ENCODE data around the gene THAP4. TPM values are rescaled to one million over a fixed set of nuclear protein-coding genes. Genes with fewer than 3 reads are reported as not detected.

Gene THAP4
- total and polyA plus RNA-seq, 2 of the 13 experiments (the other 11 are each of a cell fraction or from before 2014, with no cell fraction given) = 59.7 to 75.7 TPM

DNA sequence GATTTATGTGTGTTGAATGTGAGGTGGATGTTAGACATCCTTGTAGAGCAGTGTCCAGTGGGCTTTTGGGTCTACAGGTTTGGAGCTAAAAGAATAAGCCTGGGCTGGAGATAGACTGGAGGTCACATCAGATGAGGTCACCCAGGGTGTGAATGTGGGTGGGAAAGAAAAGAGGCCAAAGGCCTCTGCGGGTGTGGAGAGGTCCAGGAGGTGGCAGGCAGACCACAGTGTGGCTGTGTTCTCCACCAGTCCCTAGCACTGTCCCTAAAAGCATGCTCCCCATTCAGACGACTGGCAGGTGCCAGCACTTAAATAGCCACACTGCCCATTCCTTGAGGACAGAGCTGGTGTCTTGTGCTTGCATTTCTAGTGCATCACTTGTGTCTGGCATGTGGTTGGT lies 4.7 kb upstream of the THAP4 start (continued):
- TF ChIP-seq ZIK1 (CRISPR knock-in tag; IDR thresholded peaks at IDR 0.05; ENCODE audit: borderline replicate concordance, low read depth) = no peak
- TF ChIP-seq STAG1 (CRISPR knock-in tag; IDR thresholded peaks at IDR 0.05) = peak; percentile 59
- TF ChIP-seq GPN1 (CRISPR knock-in tag; IDR thresholded peaks at IDR 0.05; ENCODE audit: borderline replicate concordance) = no peak
- peak; percentile 55; the same call in 1 of the 2 replicates for TF ChIP-seq NR2F2 (IDR thresholded peaks at IDR 0.05; ENCODE audit: borderline replicate concordance, low read depth)
- TF ChIP-seq, protein P1, sequence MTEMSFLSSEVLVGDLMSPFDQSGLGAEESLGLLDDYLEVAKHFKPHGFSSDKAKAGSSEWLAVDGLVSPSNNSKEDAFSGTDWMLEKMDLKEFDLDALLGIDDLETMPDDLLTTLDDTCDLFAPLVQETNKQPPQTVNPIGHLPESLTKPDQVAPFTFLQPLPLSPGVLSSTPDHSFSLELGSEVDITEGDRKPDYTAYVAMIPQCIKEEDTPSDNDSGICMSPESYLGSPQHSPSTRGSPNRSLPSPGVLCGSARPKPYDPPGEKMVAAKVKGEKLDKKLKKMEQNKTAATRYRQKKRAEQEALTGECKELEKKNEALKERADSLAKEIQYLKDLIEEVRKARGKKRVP (CRISPR knock-in tag; IDR thresholded peaks at IDR 0.05) = no peak
- TF ChIP-seq, protein P2, sequence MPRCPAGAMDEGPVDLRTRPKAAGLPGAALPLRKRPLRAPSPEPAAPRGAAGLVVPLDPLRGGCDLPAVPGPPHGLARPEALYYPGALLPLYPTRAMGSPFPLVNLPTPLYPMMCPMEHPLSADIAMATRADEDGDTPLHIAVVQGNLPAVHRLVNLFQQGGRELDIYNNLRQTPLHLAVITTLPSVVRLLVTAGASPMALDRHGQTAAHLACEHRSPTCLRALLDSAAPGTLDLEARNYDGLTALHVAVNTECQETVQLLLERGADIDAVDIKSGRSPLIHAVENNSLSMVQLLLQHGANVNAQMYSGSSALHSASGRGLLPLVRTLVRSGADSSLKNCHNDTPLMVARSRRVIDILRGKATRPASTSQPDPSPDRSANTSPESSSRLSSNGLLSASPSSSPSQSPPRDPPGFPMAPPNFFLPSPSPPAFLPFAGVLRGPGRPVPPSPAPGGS (CRISPR knock-in tag; IDR thresholded peaks at IDR 0.05) = peak; percentile 43; the same call in 1 of the 2 replicates
- no peak for TF ChIP-seq HOXD1 (CRISPR knock-in tag; IDR thresholded peaks at IDR 0.05)
- TF ChIP-seq, protein P3, sequence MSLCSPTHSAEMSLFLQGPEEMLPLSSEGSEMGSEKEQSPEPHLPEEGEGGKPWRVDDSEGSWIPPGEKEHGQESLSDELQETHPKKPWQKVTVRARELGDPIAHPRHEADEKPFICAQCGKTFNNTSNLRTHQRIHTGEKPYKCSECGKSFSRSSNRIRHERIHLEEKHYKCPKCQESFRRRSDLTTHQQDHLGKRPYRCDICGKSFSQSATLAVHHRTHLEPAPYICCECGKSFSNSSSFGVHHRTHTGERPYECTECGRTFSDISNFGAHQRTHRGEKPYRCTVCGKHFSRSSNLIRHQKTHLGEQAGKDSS (CRISPR knock-in tag; IDR thresholded peaks at IDR 0.05; ENCODE audit: borderline replicate concordance, low read depth) = 0 out of 2 replicates have a peak, but pooled peaks have one; percentile 52
- no peak for TF ChIP-seq ZNF616 (CRISPR knock-in tag; IDR thresholded peaks at IDR 0.05; ENCODE audit: low read depth)
- peak; percentile 24; the same call in 1 of the 3 replicates for TF ChIP-seq MXI1 (IDR thresholded peaks at IDR 0.05; ENCODE audit: borderline replicate concordance, low read depth, low read length)
- no peak for TF ChIP-seq ZNF589 (CRISPR knock-in tag; conservative IDR thresholded peaks at IDR 0.05)
- no peak for TF ChIP-seq MTF1 (CRISPR knock-in tag; IDR thresholded peaks at IDR 0.05)
- peak; percentile 33; the same call in 1 of the 2 replicates for TF ChIP-seq ZNF772 (CRISPR knock-in tag; IDR thresholded peaks at IDR 0.05)
- TF ChIP-seq, protein P4, sequence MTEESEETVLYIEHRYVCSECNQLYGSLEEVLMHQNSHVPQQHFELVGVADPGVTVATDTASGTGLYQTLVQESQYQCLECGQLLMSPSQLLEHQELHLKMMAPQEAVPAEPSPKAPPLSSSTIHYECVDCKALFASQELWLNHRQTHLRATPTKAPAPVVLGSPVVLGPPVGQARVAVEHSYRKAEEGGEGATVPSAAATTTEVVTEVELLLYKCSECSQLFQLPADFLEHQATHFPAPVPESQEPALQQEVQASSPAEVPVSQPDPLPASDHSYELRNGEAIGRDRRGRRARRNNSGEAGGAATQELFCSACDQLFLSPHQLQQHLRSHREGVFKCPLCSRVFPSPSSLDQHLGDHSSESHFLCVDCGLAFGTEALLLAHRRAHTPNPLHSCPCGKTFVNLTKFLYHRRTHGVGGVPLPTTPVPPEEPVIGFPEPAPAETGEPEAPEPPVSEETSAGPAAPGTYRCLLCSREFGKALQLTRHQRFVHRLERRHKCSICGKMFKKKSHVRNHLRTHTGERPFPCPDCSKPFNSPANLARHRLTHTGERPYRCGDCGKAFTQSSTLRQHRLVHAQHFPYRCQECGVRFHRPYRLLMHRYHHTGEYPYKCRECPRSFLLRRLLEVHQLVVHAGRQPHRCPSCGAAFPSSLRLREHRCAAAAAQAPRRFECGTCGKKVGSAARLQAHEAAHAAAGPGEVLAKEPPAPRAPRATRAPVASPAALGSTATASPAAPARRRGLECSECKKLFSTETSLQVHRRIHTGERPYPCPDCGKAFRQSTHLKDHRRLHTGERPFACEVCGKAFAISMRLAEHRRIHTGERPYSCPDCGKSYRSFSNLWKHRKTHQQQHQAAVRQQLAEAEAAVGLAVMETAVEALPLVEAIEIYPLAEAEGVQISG (CRISPR knock-in tag; IDR thresholded peaks at IDR 0.05) = 0 out of 2 replicates have a peak, but pooled peaks have one; percentile 19
- TF ChIP-seq ISX (CRISPR knock-in tag; conservative IDR thresholded peaks at IDR 0.05) = no peak
- TF ChIP-seq, protein P5, sequence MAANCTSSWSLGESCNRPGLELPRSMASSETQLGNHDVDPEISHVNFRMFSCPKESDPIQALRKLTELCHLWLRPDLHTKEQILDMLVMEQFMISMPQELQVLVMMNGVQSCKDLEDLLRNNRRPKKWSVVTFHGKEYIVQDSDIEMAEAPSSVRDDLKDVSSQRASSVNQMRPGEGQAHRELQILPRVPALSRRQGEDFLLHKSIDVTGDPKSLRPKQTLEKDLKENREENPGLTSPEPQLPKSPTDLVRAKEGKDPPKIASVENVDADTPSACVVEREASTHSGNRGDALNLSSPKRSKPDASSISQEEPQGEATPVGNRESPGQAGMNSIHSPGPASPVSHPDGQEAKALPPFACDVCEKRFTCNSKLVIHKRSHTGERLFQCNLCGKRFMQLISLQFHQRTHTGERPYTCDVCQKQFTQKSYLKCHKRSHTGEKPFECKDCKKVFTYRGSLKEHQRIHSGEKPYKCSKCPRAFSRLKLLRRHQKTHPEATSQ (CRISPR knock-in tag; IDR thresholded peaks at IDR 0.05; ENCODE audit: borderline replicate concordance) = no peak
- TF ChIP-seq POLR2AphosphoS2 (IDR thresholded peaks at IDR 0.05; ENCODE audit: low read depth, low read length) = no peak
- TF ChIP-seq RCOR2 (CRISPR knock-in tag; IDR thresholded peaks at IDR 0.05) = no peak
- TF ChIP-seq, protein P6, sequence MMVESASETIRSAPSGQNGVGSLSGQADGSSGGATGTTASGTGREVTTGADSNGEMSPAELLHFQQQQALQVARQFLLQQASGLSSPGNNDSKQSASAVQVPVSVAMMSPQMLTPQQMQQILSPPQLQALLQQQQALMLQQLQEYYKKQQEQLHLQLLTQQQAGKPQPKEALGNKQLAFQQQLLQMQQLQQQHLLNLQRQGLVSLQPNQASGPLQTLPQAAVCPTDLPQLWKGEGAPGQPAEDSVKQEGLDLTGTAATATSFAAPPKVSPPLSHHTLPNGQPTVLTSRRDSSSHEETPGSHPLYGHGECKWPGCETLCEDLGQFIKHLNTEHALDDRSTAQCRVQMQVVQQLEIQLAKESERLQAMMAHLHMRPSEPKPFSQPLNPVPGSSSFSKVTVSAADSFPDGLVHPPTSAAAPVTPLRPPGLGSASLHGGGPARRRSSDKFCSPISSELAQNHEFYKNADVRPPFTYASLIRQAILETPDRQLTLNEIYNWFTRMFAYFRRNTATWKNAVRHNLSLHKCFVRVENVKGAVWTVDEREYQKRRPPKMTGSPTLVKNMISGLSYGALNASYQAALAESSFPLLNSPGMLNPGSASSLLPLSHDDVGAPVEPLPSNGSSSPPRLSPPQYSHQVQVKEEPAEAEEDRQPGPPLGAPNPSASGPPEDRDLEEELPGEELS (CRISPR knock-in tag; IDR thresholded peaks at IDR 0.05) = 0 out of 2 replicates have a peak, but pooled peaks have one; percentile 31
- no peak for TF ChIP-seq SRY (CRISPR knock-in tag; IDR thresholded peaks at IDR 0.05)
- TF ChIP-seq ARNTL (CRISPR knock-in tag; IDR thresholded peaks at IDR 0.05) = 0 out of 2 replicates have a peak, but pooled peaks have one; percentile 46
